ENCODE measurements around the gene PREPL. TPM values are rescaled to one million over a fixed set of nuclear protein-coding genes. Genes with fewer than 3 reads are reported as not detected.

PREPL gene
- polyA plus RNA-seq, 3 donors = 2.6 to 10.8 (median 8.0) TPM

DNA sequence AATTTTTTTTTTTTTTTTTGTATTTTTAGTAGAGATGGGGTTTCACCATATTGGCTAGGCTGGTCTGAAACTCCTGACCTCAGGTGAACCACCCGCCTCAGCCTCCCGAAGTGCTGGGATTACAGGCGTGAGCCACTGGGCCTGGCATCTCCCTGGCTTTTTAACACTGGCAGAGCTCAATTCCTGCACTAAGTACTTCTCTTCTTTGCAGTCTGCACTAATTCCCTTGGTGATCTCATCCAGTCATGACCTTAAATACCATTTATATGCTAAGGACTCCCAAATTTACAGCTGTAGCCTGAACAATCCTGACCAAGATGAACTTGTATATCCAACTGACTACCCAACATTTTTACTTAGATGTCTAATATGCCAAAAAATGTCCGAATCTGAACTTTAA lies 10.2 kb downstream of the PREPL start:
- TF ChIP-seq, protein P1, sequence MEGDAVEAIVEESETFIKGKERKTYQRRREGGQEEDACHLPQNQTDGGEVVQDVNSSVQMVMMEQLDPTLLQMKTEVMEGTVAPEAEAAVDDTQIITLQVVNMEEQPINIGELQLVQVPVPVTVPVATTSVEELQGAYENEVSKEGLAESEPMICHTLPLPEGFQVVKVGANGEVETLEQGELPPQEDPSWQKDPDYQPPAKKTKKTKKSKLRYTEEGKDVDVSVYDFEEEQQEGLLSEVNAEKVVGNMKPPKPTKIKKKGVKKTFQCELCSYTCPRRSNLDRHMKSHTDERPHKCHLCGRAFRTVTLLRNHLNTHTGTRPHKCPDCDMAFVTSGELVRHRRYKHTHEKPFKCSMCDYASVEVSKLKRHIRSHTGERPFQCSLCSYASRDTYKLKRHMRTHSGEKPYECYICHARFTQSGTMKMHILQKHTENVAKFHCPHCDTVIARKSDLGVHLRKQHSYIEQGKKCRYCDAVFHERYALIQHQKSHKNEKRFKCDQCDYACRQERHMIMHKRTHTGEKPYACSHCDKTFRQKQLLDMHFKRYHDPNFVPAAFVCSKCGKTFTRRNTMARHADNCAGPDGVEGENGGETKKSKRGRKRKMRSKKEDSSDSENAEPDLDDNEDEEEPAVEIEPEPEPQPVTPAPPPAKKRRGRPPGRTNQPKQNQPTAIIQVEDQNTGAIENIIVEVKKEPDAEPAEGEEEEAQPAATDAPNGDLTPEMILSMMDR (IDR thresholded peaks at IDR 0.05) = no peak
- H3K4me3 ChIP-seq (replicated peaks in 1 of 3; ENCODE audit: low read depth in 2 of 3, low read length in 3 of 3) = no peak overlapping the region
- no peak overlapping the region for H2AFZ ChIP-seq (ENCODE audit: insufficient read depth, low read depth, low read length, poor library complexity, severe bottlenecking)
- peaks cover 7% of the 10 kb centered on the region for H3K4me1 Mint-ChIP-seq
- H4K20me1 ChIP-seq (ENCODE audit: insufficient read depth, low read length) = no peaks in the 10 kb centered on the region
- H3K27me3 Mint-ChIP-seq (ENCODE audit: low read depth in 3 of 3) = peaks cover 0 to 3% (median 0%) of the 10 kb centered on the region in 3 donors
- no peaks in the 10 kb centered on the region for H3K4me1 ChIP-seq (ENCODE audit: control insufficient read depth in 1 of 2, insufficient read depth in 2 of 2, low read length in 2 of 2)
- no peak overlapping the region for H3K4me2 ChIP-seq (replicated peaks; ENCODE audit: extremely low read depth, low read length, poor library complexity, severe bottlenecking)
- no peak overlapping the region for H3K27ac ChIP-seq (ENCODE audit: low read depth in 1 of 2, low read length in 2 of 2)
- peaks cover 0 to 3% of the 10 kb centered on the region in 2 donors for H3K36me3 ChIP-seq (replicated peaks in 1 of 2; ENCODE audit: control insufficient read depth in 1 of 2, insufficient read depth in 2 of 2, low read length in 2 of 2)
- no peak overlapping the region for H3K9ac ChIP-seq (ENCODE audit: insufficient read depth, low read length, poor library complexity, severe bottlenecking)
- intact Hi-C loops (cut with micrococcal nuclease) = no loop called here
- no peak for DNase-seq
- no peaks in the 10 kb centered on the region for H3K9me3 ChIP-seq (replicated peaks in 1 of 2; ENCODE audit: control insufficient read depth in 1 of 2, insufficient read depth in 1 of 2, low read length in 2 of 2)
- H3K9me3 Mint-ChIP-seq = peaks cover 0 to 3% (median 0%) of the 10 kb centered on the region in 7 donors
- H3K36me3 Mint-ChIP-seq = peaks cover 13% of the 10 kb centered on the region in 2 donors
- no peaks in the 10 kb centered on the region for H3K27me3 ChIP-seq (ENCODE audit: control insufficient read depth in 2 of 2, insufficient read depth in 2 of 2, low read length in 2 of 2)
- WGBS (ENCODE audit: insufficient coverage) = 100% methylated on average over 4 of the region's 4 CpGs
- H3K4me3 Mint-ChIP-seq = no peak overlapping the region
- no peaks in the 10 kb centered on the region for H3K79me2 ChIP-seq (ENCODE audit: insufficient read depth, low read length)
- H3K27ac Mint-ChIP-seq = no peak overlapping the region

DNA sequence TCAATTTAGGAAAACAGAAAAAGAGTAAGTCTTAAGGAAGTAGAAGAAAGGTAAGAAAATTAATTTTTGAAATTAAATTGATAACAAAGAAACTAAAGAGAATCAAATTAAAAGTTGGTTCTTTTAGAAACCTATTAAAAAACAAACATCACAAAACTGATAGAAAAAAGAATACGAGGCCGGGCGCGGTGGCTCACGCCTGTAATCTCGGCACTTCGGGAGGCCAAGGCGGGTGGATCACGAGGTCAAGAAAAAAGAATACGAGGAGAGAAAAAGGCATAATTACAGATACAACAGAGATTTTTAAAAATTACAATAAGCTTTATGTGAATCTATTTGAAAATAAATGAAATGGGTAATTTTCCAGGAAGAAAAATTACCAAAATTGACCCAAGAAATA lies 11.8 kb downstream of the PREPL start:
- no peak overlapping the region for H2AFZ ChIP-seq (ENCODE audit: insufficient read depth, low read depth, low read length, poor library complexity, severe bottlenecking)
- DNase-seq = no peak
- H3K36me3 ChIP-seq (replicated peaks in 1 of 2; ENCODE audit: control insufficient read depth in 1 of 2, insufficient read depth in 2 of 2, low read length in 2 of 2) = peaks cover 0 to 19% of the 10 kb centered on the region in 2 donors
- Mint-ChIP-seq H3K27ac (no peak overlapping the region), H3K4me3 (no peak overlapping the region), H3K9me3 (peaks cover 0 to 3% (median 0%) of the 10 kb centered on the region in 7 donors), H3K27me3 (ENCODE audit: low read depth in 3 of 3) (peaks cover 0 to 3% (median 0%) of the 10 kb centered on the region in 3 donors), H3K36me3 (peaks cover 12 to 14% of the 10 kb centered on the region in 2 donors), H3K4me1 (peaks cover 7% of the 10 kb centered on the region)
- H3K27ac ChIP-seq (ENCODE audit: low read depth in 1 of 2, low read length in 2 of 2) = no peak overlapping the region
- H3K4me3 ChIP-seq (replicated peaks in 1 of 3; ENCODE audit: low read depth in 2 of 3, low read length in 3 of 3) = no peak overlapping the region
- H3K4me2 ChIP-seq (replicated peaks; ENCODE audit: extremely low read depth, low read length, poor library complexity, severe bottlenecking) = no peak overlapping the region
- no peaks in the 10 kb centered on the region for H4K20me1 ChIP-seq (ENCODE audit: insufficient read depth, low read length)
- intact Hi-C loops (cut with micrococcal nuclease) = loop anchor here in 1 of 2 donors (10.0 kb wide), 1 partner anchor 265 kb away; no protein-coding TSS in a partner anchor
- WGBS (ENCODE audit: insufficient coverage) = 100% methylated on average over 5 of the region's 10 CpGs
- H3K9me3 ChIP-seq (replicated peaks in 1 of 2; ENCODE audit: control insufficient read depth in 1 of 2, insufficient read depth in 1 of 2, low read length in 2 of 2) = no peaks in the 10 kb centered on the region
- H3K9ac ChIP-seq (ENCODE audit: insufficient read depth, low read length, poor library complexity, severe bottlenecking) = no peak overlapping the region
- H3K27me3 ChIP-seq (ENCODE audit: control insufficient read depth in 2 of 2, insufficient read depth in 2 of 2, low read length in 2 of 2) = no peaks in the 10 kb centered on the region
- TF ChIP-seq, protein P1 (IDR thresholded peaks at IDR 0.05) = no peak
- no peaks in the 10 kb centered on the region for H3K79me2 ChIP-seq (ENCODE audit: insufficient read depth, low read length)
- H3K4me1 ChIP-seq (ENCODE audit: control insufficient read depth in 1 of 2, insufficient read depth in 2 of 2, low read length in 2 of 2) = no peaks in the 10 kb centered on the region

All from CD14-positive monocyte (primary cell).